GM12891 (cell line): ENCODE data around the gene MYLK4.

Experiments
- PAX5 ChIP-seq: IDR thresholded peaks from 2 replicates; pipeline ENCODE4 v1.6.1; 2011; ENCODE audit warnings: low read length, moderate library complexity, mild to moderate bottlenecking; ENCODE audit not compliant: insufficient read depth, severe bottlenecking
- POLR2A ChIP-seq: IDR thresholded peaks from 2 replicates; pipeline ENCODE4 v1.6.1; 2011; ENCODE audit warnings: low read depth, low read length, control low read depth
- POLR2AphosphoS5 ChIP-seq: IDR thresholded peaks from 2 replicates; pipeline ENCODE4 v1.6.1; 2011; ENCODE audit warnings: low read depth, low read length, control low read depth
- SPI1 ChIP-seq: IDR thresholded peaks from 2 replicates; pipeline ENCODE4 v1.6.1; 2011; ENCODE audit warnings: low read depth, low read length, control low read depth
- TAF1 ChIP-seq: IDR thresholded peaks from 2 replicates; pipeline ENCODE4 v1.6.1; 2011; ENCODE audit warnings: low read depth, low read length, control low read depth

GRCh38 chr6:2739335-2739734 lies 11.4 kb downstream of the MYLK4 start:
- no peak for TF ChIP-seq POLR2AphosphoS5
- TF ChIP-seq POLR2A, result no peak
- TF ChIP-seq TAF1, result no peak
- no peak for TF ChIP-seq PAX5
- TF ChIP-seq SPI1, result no peak
